ENCODE data around the gene CKS2.
"Not testable (repeated sequence)": the region's sequence is repeated elsewhere in the genome, so short reads cannot be mapped to it uniquely, and the experiment has no call there.

CKS2 gene

DNA sequence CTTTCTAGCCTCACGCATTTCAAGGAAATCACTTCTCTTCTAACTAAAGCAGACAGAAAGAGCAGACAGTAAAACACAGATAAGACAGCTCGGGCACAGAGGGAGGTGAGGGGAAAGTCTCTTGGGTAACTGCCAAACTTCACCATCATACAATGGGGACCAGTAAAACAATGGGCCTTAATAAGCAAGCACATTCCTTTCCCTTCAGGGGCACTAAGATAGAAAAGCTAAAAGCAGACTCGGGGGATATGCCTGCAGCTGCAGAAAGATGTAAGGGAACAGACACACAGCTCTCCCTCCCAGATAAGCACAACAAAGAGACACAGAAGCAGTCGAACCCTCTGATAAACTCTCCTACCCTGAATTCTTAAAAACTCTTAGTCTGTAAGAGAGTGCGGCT is 15.6 kb upstream of the CKS2 start:
- no peak overlapping the region for H2AFZ ChIP-seq (ENCODE audit: low read depth)
- no peak overlapping the region for H3K4me3 ChIP-seq (IDR thresholded peaks at IDR 0.05; ENCODE audit: insufficient read depth, low read depth, low read length)
- no peak overlapping the region for H3K9ac ChIP-seq
- no peaks in the 10 kb centered on the region for H4K20me1 ChIP-seq (ENCODE audit: insufficient read depth)
- H3K27me3 ChIP-seq (ENCODE audit: insufficient read depth, low read depth): no peaks in the 10 kb centered on the region
- H3K4me2 ChIP-seq: no peak overlapping the region
- H3K27ac ChIP-seq: no peak overlapping the region
- H3K36me3 ChIP-seq (ENCODE audit: insufficient read depth): no peaks in the 10 kb centered on the region
- no peaks in the 10 kb centered on the region for H3K4me1 ChIP-seq (ENCODE audit: low read depth, poor library complexity, severe bottlenecking)
- TF ChIP-seq, protein P1, sequence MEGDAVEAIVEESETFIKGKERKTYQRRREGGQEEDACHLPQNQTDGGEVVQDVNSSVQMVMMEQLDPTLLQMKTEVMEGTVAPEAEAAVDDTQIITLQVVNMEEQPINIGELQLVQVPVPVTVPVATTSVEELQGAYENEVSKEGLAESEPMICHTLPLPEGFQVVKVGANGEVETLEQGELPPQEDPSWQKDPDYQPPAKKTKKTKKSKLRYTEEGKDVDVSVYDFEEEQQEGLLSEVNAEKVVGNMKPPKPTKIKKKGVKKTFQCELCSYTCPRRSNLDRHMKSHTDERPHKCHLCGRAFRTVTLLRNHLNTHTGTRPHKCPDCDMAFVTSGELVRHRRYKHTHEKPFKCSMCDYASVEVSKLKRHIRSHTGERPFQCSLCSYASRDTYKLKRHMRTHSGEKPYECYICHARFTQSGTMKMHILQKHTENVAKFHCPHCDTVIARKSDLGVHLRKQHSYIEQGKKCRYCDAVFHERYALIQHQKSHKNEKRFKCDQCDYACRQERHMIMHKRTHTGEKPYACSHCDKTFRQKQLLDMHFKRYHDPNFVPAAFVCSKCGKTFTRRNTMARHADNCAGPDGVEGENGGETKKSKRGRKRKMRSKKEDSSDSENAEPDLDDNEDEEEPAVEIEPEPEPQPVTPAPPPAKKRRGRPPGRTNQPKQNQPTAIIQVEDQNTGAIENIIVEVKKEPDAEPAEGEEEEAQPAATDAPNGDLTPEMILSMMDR (conservative IDR thresholded peaks at IDR 0.05; ENCODE audit: low read depth, low read length): no peak
- no peaks in the 10 kb centered on the region for H3K79me2 ChIP-seq (ENCODE audit: insufficient read depth, low read depth)

DNA sequence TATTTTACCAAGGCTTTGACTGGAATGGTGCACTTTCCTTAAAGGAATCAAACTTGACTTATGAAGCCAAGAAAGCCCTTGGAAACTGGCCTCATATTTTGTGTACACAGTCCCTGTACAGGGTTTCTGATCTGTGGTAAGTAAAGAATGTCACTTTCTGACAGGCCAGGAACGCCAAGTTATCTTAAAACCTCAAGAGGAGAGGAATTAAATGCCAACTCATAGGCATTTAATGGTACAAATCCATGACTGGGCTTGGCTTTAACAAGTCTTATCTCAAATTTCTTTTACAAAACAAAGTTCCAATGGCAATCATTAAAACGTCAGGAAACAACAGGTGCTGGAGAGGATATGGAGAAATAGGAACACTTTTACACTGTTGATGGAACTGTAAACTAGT is 9.0 kb upstream of the CKS2 start:
- not testable (repeated sequence) for H3K36me3 ChIP-seq (ENCODE audit: insufficient read depth); H3K27ac ChIP-seq; H2AFZ ChIP-seq (ENCODE audit: low read depth); H4K20me1 ChIP-seq (ENCODE audit: insufficient read depth); H3K27me3 ChIP-seq (ENCODE audit: insufficient read depth, low read depth); H3K9ac ChIP-seq; H3K79me2 ChIP-seq (ENCODE audit: insufficient read depth, low read depth); H3K4me1 ChIP-seq (ENCODE audit: low read depth, poor library complexity, severe bottlenecking); H3K4me3 ChIP-seq (IDR thresholded peaks at IDR 0.05; ENCODE audit: insufficient read depth, low read depth, low read length); H3K4me2 ChIP-seq

DNA sequence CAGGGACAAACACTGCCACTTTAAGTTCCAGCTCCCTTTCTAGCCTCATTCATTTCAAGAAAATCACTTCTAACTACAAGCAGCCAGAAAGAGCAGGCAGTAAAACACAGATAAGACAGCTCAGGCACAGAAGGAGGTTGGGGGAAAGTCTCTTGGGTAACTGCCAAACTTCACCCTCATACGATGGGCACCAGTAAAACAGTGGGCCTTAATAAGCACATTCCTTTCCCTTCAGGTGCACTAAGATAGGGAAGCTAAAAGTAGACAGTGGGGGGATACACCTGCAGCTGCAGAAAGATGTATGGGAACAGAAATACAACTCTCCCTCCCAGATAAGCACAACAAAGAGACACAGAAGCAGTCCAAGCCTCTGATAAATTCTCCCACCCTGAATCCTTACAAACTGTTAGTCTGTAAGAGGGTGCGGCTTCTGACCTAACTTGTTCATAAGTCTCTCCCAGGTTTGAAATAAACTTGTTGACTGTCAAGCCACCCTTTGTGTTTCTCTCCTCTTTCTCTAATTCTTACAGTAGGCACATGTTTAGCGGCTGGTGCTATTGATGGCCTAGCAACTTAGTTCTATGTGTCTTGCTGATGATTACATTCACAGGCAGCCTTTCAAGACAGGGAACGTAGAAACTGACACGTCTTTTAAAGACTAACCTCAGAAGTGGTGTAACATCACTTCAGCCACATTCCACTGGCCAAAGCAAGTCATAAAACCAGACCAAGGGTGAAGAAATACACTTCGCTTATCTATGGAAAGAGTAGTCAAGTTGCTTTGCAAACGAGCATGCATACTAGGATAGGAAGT is 6.8 kb upstream of the CKS2 start:
- Histone ChIP-seq H2AFZ (ENCODE audit: low read depth) (no peak overlapping the region), H3K9ac (no peak overlapping the region), H4K20me1 (ENCODE audit: insufficient read depth) (no peaks in the 10 kb centered on the region), H3K36me3 (ENCODE audit: insufficient read depth) (no peaks in the 10 kb centered on the region), H3K27me3 (ENCODE audit: insufficient read depth, low read depth) (no peaks in the 10 kb centered on the region), H3K27ac (no peak overlapping the region), H3K4me2 (no peak overlapping the region), H3K79me2 (ENCODE audit: insufficient read depth, low read depth) (no peaks in the 10 kb centered on the region), H3K4me1 (ENCODE audit: low read depth, poor library complexity, severe bottlenecking) (no peaks in the 10 kb centered on the region), H3K4me3 (IDR thresholded peaks at IDR 0.05; ENCODE audit: insufficient read depth, low read depth, low read length) (no peak overlapping the region)
- TF ChIP-seq, protein P1 (conservative IDR thresholded peaks at IDR 0.05; ENCODE audit: low read depth, low read length): no peak

DNA sequence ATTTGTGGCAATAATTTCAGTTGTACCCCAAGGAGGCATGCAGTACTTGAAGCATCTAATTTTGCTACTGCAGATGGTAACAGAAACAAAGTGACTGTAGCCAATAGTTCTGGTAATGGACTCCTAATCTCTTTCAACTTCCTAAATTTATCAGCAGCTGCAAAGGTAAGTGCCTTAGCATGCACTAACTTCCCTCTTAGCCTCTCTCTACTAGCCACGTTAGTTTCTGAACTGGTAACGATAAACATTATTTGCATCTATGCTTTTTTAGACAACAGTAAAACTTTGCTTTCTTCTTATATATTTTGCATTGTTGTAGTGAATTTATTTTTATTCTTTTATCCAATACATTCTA is 6.2 kb upstream of the CKS2 start:
- Histone ChIP-seq H3K4me3 (IDR thresholded peaks at IDR 0.05; ENCODE audit: insufficient read depth, low read depth, low read length) (no peak overlapping the region), H3K27me3 (ENCODE audit: insufficient read depth, low read depth) (no peaks in the 10 kb centered on the region), H4K20me1 (ENCODE audit: insufficient read depth) (no peaks in the 10 kb centered on the region), H3K4me2 (no peak overlapping the region), H3K4me1 (ENCODE audit: low read depth, poor library complexity, severe bottlenecking) (peaks cover 2% of the 10 kb centered on the region), H3K79me2 (ENCODE audit: insufficient read depth, low read depth) (peaks cover 3% of the 10 kb centered on the region; the same call in 1 of the 2 replicates), H3K9ac (no peak overlapping the region), H3K36me3 (ENCODE audit: insufficient read depth) (no peaks in the 10 kb centered on the region), H2AFZ (ENCODE audit: low read depth) (no peak overlapping the region), H3K27ac (no peak overlapping the region)
- TF ChIP-seq, protein P1 (conservative IDR thresholded peaks at IDR 0.05; ENCODE audit: low read depth, low read length): no peak

DNA sequence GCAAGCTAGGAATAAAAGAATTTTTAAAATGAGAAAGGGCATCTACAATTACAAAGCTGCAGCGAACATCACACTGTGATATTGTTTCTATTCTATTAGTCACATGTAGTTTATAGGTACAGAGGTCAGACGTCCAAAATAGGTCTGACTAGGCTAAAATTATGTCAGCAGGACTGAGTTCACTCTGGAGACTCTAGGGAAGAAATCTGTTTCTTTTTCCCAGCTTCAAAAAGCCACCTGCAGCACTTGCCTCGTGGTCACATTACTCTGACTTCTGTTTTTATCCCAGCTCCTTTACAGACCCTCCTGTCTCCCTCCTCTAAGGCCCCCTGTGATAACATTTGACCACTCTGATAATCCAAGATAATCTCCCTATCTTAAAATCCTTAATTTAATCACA is 5.1 kb upstream of the CKS2 start:
- Histone ChIP-seq H3K36me3 (ENCODE audit: insufficient read depth) (no peaks in the 10 kb centered on the region), H3K4me2 (no peak overlapping the region), H3K27me3 (ENCODE audit: insufficient read depth, low read depth) (no peaks in the 10 kb centered on the region), H3K79me2 (ENCODE audit: insufficient read depth, low read depth) (peaks cover 4% of the 10 kb centered on the region; the same call in 1 of the 2 replicates), H4K20me1 (ENCODE audit: insufficient read depth) (no peaks in the 10 kb centered on the region), H3K9ac (no peak overlapping the region), H3K27ac (no peak overlapping the region), H2AFZ (ENCODE audit: low read depth) (no peak overlapping the region), H3K4me3 (IDR thresholded peaks at IDR 0.05; ENCODE audit: insufficient read depth, low read depth, low read length) (no peak overlapping the region), H3K4me1 (ENCODE audit: low read depth, poor library complexity, severe bottlenecking) (peaks cover 3% of the 10 kb centered on the region)
- TF ChIP-seq, protein P1 (conservative IDR thresholded peaks at IDR 0.05; ENCODE audit: low read depth, low read length): no peak

Measured in KMS-11 (cell line).